ENCODE data around the gene HOXB3. TPM values are rescaled to one million over a fixed set of nuclear protein-coding genes. Genes with fewer than 3 reads are reported as not detected.

Gene HOXB3
- total RNA-seq, 4 donors from 2014 or later: 2.5 to 11.1 (median 5.8) TPM

DNA sequence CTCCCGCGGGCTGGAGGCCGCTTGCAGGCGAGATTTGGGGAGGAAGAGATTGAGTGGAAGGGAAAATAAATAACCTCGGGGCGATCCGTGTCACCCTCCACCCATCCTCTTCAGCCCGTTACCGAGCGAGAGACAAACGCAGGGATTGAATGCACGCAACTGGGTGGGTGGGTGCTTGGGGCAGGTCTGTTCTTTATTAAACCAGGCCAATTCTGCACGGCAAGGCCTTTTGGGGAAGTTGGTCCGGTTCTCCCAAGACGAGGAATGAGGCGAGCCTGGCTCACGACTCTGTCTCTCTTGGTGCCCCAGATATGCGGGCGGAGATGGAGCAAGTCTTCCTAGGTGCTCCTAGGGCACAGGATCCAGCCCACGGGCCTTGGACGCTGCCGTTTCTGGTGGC lies 21.2 kb upstream of the HOXB3 start:
- intact Hi-C loops (cut with DNase I): no loop called here
- Histone ChIP-seq H3K4me3 (peak overlapping the region; percentile 38 to 67 (median 47)), H3K27me3 (peaks cover 44 to 100% (median 86%) of the 10 kb centered on the region in 4 donors), H3K27ac (peak overlapping the region in 1 of 4 donors; percentile 64), H3K9me3 (no peaks in the 10 kb centered on the region), H3K4me1 (peaks cover 13 to 48% (median 40%) of the 10 kb centered on the region in 3 donors), H3K36me3 (no peaks in the 10 kb centered on the region)
- WGBS, 2 donors: 2 to 17% methylated on average over 10 to 15 of the region's 22 CpGs
- DNase-seq: no peak
- no peak for TF ChIP-seq POLR2A (IDR thresholded peaks at IDR 0.05)
- TF ChIP-seq, protein P1, sequence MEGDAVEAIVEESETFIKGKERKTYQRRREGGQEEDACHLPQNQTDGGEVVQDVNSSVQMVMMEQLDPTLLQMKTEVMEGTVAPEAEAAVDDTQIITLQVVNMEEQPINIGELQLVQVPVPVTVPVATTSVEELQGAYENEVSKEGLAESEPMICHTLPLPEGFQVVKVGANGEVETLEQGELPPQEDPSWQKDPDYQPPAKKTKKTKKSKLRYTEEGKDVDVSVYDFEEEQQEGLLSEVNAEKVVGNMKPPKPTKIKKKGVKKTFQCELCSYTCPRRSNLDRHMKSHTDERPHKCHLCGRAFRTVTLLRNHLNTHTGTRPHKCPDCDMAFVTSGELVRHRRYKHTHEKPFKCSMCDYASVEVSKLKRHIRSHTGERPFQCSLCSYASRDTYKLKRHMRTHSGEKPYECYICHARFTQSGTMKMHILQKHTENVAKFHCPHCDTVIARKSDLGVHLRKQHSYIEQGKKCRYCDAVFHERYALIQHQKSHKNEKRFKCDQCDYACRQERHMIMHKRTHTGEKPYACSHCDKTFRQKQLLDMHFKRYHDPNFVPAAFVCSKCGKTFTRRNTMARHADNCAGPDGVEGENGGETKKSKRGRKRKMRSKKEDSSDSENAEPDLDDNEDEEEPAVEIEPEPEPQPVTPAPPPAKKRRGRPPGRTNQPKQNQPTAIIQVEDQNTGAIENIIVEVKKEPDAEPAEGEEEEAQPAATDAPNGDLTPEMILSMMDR (IDR thresholded peaks at IDR 0.05): no peak

DNA sequence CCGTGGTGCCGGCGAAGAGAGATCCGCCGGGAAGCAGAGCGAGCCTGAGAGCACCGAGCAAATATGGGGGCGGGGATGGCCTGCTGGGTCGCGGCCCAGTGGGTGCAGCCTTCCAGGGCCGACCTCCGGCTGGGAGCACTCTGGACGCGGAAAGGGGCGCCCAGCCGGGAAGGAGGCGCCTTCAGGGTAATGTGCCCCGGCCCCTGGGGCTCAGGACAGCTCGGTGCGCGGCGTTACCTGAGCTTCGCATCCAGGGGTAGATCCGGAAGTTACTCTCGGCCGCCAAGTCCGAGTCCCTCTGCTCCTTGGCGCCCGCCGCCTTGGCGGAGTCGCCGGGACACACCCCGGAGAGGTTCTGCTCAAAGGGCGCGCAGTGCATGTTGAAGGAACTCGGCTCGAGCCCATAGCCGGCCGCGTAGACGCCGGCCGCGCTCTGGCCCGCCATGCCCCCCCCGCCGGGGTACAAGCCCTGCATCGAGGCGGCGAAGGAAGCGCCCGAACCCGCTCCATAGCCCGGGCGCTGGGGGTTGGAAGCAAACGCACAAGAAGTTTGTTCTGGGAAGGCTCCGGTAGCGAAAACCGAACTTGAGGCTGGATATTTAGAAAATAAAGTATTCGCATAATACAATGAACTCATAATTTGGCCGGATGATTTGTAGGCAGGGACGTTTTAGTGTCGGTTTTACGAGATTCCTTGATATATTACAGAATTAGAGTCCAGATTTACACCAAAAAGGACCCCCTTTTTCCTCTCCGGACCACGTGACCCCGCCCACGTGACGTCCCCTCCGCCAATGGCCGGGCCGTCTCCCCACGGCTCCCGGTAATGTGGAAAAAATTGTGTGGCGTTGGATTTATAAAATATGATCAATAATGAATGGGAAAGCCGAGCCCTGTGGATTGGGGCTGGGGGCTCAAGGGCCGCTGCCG lies 20.5 kb upstream of the HOXB3 start, which contains the start of gene HOXB7:
HOXB7 (minus strand) TSS at position 736 of the 930 bp plus-strand sequence; CDS start at position 637, 99 bp downstream.
- intact Hi-C loops (cut with DNase I): no loop called here
- Histone ChIP-seq H3K36me3 (no peaks in the 10 kb centered on the region), H3K27ac (peak within 1 kb of the TSS in 3 of 4 donors; percentile 29 to 64 (median 36)), H3K27me3 (peaks cover 46 to 100% (median 86%) of the 10 kb centered on the region in 4 donors), H3K4me3 (peak within 1 kb of the TSS; percentile 38 to 67 (median 47)), H3K9me3 (no peaks in the 10 kb centered on the region), H3K4me1 (peaks cover 13 to 48% (median 40%) of the 10 kb centered on the region in 3 donors)
- no peak for DNase-seq
- no peak for TF ChIP-seq POLR2A (IDR thresholded peaks at IDR 0.05)
- TF ChIP-seq, protein P1 (IDR thresholded peaks at IDR 0.05): no peak
- WGBS, 2 donors: 1% methylated on average over 25 to 28 of the region's 79 CpGs

DNA sequence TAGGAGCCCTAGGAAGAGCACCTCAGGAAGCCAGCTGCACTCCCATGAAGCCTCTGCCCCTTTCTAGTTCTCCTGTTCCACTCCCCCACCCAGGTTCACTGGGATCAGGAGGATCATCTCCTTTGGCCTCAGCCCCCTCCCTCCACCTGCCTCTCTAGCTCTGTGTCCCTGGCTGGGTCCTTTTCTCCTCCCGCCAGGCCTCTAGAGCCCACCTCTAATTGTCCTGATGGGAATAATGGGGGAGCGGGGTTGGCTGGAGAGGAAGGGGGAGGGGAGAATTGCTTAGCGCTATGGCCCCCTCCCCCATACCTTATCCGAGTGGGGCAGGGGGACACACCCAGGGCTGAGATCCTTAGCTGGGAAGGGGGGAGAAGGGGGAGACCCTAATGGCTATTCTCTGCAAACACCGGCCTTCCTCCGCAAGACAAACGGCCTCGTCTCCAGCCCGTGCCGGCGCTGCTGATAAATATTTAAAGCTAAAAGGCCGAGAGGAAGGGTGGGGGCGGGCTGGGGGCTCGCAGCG lies 19.8 kb upstream of the HOXB3 start:
- Histone ChIP-seq H3K36me3 (no peaks in the 10 kb centered on the region), H3K4me1 (peaks cover 13 to 48% (median 40%) of the 10 kb centered on the region in 3 donors), H3K27me3 (peaks cover 50 to 100% (median 86%) of the 10 kb centered on the region in 4 donors), H3K4me3 (peak overlapping the region; percentile 38 to 67 (median 47)), H3K27ac (no peak overlapping the region), H3K9me3 (no peaks in the 10 kb centered on the region)
- 40% methylated on average over 1 of the region's 15 CpGs; no CpG with 5 or more reads in 1 of the 2 donors for WGBS, 2 donors
- DNase-seq: no peak
- no peak for TF ChIP-seq POLR2A (IDR thresholded peaks at IDR 0.05)
- TF ChIP-seq, protein P1 (IDR thresholded peaks at IDR 0.05): no peak
- intact Hi-C loops (cut with DNase I): no loop called here

DNA sequence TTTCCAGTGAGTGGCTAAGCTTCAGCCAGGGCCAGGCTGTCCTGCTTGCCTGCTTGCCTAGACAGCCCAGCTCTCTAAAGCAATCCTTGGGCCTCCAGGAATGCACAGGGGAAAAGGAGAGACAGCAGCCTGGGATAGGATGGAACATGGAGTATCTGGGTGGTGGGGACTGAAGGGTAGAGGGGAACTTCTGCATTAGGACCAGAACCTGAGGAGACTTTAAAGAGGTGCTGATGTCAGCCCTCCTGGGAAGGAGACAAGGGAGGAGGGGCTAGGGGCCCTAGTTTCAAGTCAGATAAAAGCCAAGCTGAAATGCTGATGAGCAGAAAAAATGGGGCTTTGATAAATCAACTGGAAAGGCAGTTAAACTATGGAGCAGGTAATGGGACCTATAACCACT lies 19.0 kb upstream of the HOXB3 start:
- no peak for DNase-seq
- Histone ChIP-seq H3K27me3 (peaks cover 50 to 100% (median 84%) of the 10 kb centered on the region in 4 donors), H3K27ac (no peak overlapping the region), H3K9me3 (no peaks in the 10 kb centered on the region), H3K36me3 (no peaks in the 10 kb centered on the region), H3K4me3 (no peak overlapping the region), H3K4me1 (peaks cover 13 to 47% (median 37%) of the 10 kb centered on the region in 3 donors)
- TF ChIP-seq POLR2A (IDR thresholded peaks at IDR 0.05): no peak
- TF ChIP-seq, protein P1 (IDR thresholded peaks at IDR 0.05): no peak
- intact Hi-C loops (cut with DNase I): no loop called here

DNA sequence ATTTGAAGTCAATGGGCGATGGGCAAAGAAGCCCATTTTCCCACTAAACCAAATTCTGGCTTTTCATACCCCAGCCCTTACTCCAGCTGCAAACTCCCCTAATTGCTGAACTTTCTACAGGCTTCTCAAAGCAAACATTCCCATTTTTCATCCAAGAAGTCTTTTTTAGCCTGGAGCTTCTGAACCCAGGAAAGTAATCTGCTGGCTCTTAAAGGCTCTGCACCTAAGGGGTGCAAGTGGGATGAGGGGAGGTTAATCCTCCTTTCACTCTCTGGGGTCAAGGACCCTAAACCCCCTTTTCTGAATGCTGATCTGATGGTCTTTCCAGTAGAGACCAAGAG lies 18.4 kb upstream of the HOXB3 start:
- Histone ChIP-seq H3K27me3 (peaks cover 44 to 100% (median 82%) of the 10 kb centered on the region in 4 donors), H3K36me3 (no peaks in the 10 kb centered on the region), H3K4me3 (no peak overlapping the region), H3K9me3 (no peaks in the 10 kb centered on the region), H3K4me1 (peaks cover 12 to 47% (median 31%) of the 10 kb centered on the region in 3 donors), H3K27ac (no peak overlapping the region)
- WGBS, 2 donors: 71 to 100% methylated on average over 1 of the region's 1 CpG
- TF ChIP-seq POLR2A (IDR thresholded peaks at IDR 0.05): no peak
- DNase-seq: no peak
- intact Hi-C loops (cut with DNase I): no loop called here
